CD4-positive, alpha-beta T cell (primary cell): ENCODE measurements around the gene PLCD3. TPM values are rescaled to one million over a fixed set of nuclear protein-coding genes. Genes with fewer than 3 reads are reported as not detected.

Experiments
- ATAC-seq: fragments of 200-7000 bp; cut with Tn5 transposase; one replicate; pipeline ENCODE4 v1.10.0; 2022; ENCODE audit warnings: mild to moderate bottlenecking; ENCODE audit not compliant: poor library complexity
- CTCF ChIA-PET: fragments of 350-600 bp; sonication (Branson Sonifier 250); formaldehyde crosslinking; loops from one replicate; lab custom pipeline; 2021; ENCODE audit warnings: antibody characterized with exemption, inconsistent platforms; lab: Charles Lee
- POLR2A ChIA-PET: fragments of 350-600 bp; sonication (Branson Sonifier 250); formaldehyde crosslinking; loops from one replicate; lab custom pipeline; 2021; ENCODE audit warnings: antibody characterized with exemption, inconsistent platforms; lab: Charles Lee
- DNase-seq, 14 experiments: peaks; one replicate each; pipeline ENCODE4 v3.0.0-alpha.2; 2013 to 2020; ENCODE audit warnings: mixed read lengths in 2 of 14
- H3K27ac ChIP-seq, 2 donors: one replicate each; pipeline versions ENCODE4 v1.5.1 to v1.7.0; 2013; ENCODE audit warnings: low read length in 2 of 2, low read depth in 1 of 2, mild to moderate bottlenecking in 1 of 2
- H3K27me3 ChIP-seq, 2 experiments: 1 replicate in 1 of 2; 2 replicates in 1 of 2; pipeline versions ENCODE4 v1.6.1 to v1.7.0; 2013; ENCODE audit warnings: low read length in 2 of 2, control low read depth in 1 of 2, mild to moderate bottlenecking in 1 of 2, moderate library complexity in 1 of 2; ENCODE audit not compliant: insufficient read depth in 2 of 2, control insufficient read depth in 1 of 2
- H3K36me3 ChIP-seq: one replicate; pipeline ENCODE4 v1.6.1; 2013; ENCODE audit warnings: low read length, control low read depth; ENCODE audit not compliant: insufficient read depth
- H3K4me1 ChIP-seq: one replicate; pipeline ENCODE4 v1.6.1; 2013; ENCODE audit warnings: low read length, control low read depth; ENCODE audit not compliant: insufficient read depth
- H3K4me3 ChIP-seq: one replicate; pipeline ENCODE4 v1.5.1; 2013; ENCODE audit warnings: mild to moderate bottlenecking, low read length, moderate library complexity
- H3K9me3 ChIP-seq, 2 experiments: 1 replicate in 1 of 2; 2 replicates in 1 of 2; pipeline versions ENCODE4 v1.6.1 to v1.7.0; 2013; ENCODE audit warnings: low read length in 2 of 2, mild to moderate bottlenecking in 2 of 2, control low read depth in 1 of 2, moderate library complexity in 1 of 2; ENCODE audit not compliant: control insufficient read depth in 1 of 2, insufficient read depth in 1 of 2
- H3K27ac Mint-ChIP-seq: one replicate; pipeline ENCODE4 v1.8.0; 2020; ENCODE audit warnings: mixed read lengths
- H3K27me3 Mint-ChIP-seq: one replicate; pipeline ENCODE4 v1.8.0; 2021; ENCODE audit warnings: mixed read lengths
- H3K36me3 Mint-ChIP-seq: one replicate; pipeline ENCODE4 v1.8.0; 2021; ENCODE audit warnings: low read depth, mixed read lengths
- H3K4me1 Mint-ChIP-seq: one replicate; pipeline ENCODE4 v1.8.0; 2021; ENCODE audit warnings: low read depth, mixed read lengths
- H3K4me3 Mint-ChIP-seq: one replicate; pipeline ENCODE4 v1.8.0; 2020; ENCODE audit warnings: mild to moderate bottlenecking, mixed read lengths
- H3K9me3 Mint-ChIP-seq: one replicate; pipeline ENCODE4 v1.8.0; 2020; ENCODE audit warnings: mixed read lengths
- intact Hi-C, 2 experiments: fragments of 100-400 bp; cut with DNase I in 1 of 2; cut with micrococcal nuclease in 1 of 2; formaldehyde crosslinking; loops; one replicate each; pipeline versions ENCODE4 v1.15.1 to v1.9.0; 2023 to 2025; cut with DNase I, micrococcal nuclease
- total RNA-seq, 174 experiments: library from RNA in 2 of 174; stranded (reverse) in 2 of 174; gene quantifications; one replicate each; pipeline ENCODE4 v1.2.3 and lab custom pipeline; 2021 to 2026
- TF ChIP-seq, protein P1 (sequence below): fragments of 200-600 bp; IDR thresholded peaks from one replicate; pipeline ENCODE4 v1.8.0; 2022; ENCODE audit warnings: antibody characterized with exemption, mild to moderate bottlenecking

The PLCD3 gene
- total RNA-seq, 2 experiments from 2014 or later, result 1.8 to 2.4 TPM

- Mint-ChIP-seq H3K27ac (no peak overlapping the region), H3K4me1 (peaks cover 17% of the 10 kb centered on the region), H3K36me3 (peaks cover 14% of the 10 kb centered on the region), H3K27me3 (no peaks in the 10 kb centered on the region), H3K9me3 (no peaks in the 10 kb centered on the region), H3K4me3 (no peak overlapping the region)
- intact Hi-C loops, result loop anchor here in 1 of 2 experiments (5.0 kb wide), 3 partner anchors 32 to 152 kb away; partner anchors contain the start of genes MAP3K14 and NMT1
- no peaks in the 10 kb centered on the region for H3K27me3 ChIP-seq
- H3K4me1 ChIP-seq, result peaks cover 14% of the 10 kb centered on the region
- no peak overlapping the region for H3K4me3 ChIP-seq
- ATAC-seq, result no peak
- no peaks in the 10 kb centered on the region for H3K36me3 ChIP-seq
- H3K9me3 ChIP-seq, result no peaks in the 10 kb centered on the region
- DNase-seq, result no peak
- ChIA-PET CTCF (interaction anchor here (1.2 to 6.8 kb wide), 3 partner anchors 14 to 33 kb away, joined by 3 to 108 read pairs (median 68); partner anchors contain the start of genes ACBD4 and HEXIM1), POLR2A (interaction anchor here (1.8 to 4.7 kb wide), 2 partner anchors 7 to 15 kb away, joined by 6 to 87 read pairs; no protein-coding TSS in a partner anchor)
- H3K27ac ChIP-seq, result no peak overlapping the region
- TF ChIP-seq, protein P1, sequence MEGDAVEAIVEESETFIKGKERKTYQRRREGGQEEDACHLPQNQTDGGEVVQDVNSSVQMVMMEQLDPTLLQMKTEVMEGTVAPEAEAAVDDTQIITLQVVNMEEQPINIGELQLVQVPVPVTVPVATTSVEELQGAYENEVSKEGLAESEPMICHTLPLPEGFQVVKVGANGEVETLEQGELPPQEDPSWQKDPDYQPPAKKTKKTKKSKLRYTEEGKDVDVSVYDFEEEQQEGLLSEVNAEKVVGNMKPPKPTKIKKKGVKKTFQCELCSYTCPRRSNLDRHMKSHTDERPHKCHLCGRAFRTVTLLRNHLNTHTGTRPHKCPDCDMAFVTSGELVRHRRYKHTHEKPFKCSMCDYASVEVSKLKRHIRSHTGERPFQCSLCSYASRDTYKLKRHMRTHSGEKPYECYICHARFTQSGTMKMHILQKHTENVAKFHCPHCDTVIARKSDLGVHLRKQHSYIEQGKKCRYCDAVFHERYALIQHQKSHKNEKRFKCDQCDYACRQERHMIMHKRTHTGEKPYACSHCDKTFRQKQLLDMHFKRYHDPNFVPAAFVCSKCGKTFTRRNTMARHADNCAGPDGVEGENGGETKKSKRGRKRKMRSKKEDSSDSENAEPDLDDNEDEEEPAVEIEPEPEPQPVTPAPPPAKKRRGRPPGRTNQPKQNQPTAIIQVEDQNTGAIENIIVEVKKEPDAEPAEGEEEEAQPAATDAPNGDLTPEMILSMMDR, result no peak
Observed at GRCh38 chr17:45164734-45165269, 32.5 kb upstream of the PLCD3 start.

GRCh38 chr17:45162025-45162687 lies 29.8 kb upstream of the PLCD3 start:
- Mint-ChIP-seq H3K9me3 (no peaks in the 10 kb centered on the region), H3K27ac (peak overlapping the region; percentile 94), H3K4me1 (peaks cover 35% of the 10 kb centered on the region), H3K36me3 (peaks cover 27% of the 10 kb centered on the region), H3K4me3 (peak overlapping the region; percentile 93), H3K27me3 (no peaks in the 10 kb centered on the region)
- peaks cover 26% of the 10 kb centered on the region for H3K4me1 ChIP-seq
- no peaks in the 10 kb centered on the region for H3K9me3 ChIP-seq
- H3K27ac ChIP-seq, result no peak overlapping the region
- ATAC-seq (no peak), DNase-seq (peak in 1 of 14 experiments; percentile 41)
- intact Hi-C loops, result loop anchor here in 1 of 2 experiments (5.0 kb wide), 3 partner anchors 35 to 155 kb away; partner anchors contain the start of genes MAP3K14 and NMT1
- H3K4me3 ChIP-seq, result peak overlapping the region; percentile 97
- H3K36me3 ChIP-seq, result no peaks in the 10 kb centered on the region
- POLR2A ChIA-PET, result interaction anchor here (0.6 to 5.6 kb wide), 21 partner anchors 9 to 1039 kb away, joined by 3 to 630 read pairs (median 11); partner anchors contain the start of genes ACBD4, FMNL1, HDAC5 and HEXIM1
- TF ChIP-seq, protein P1, result no peak
- H3K27me3 ChIP-seq, result no peaks in the 10 kb centered on the region
- CTCF ChIA-PET, result interaction anchor here (3.7 to 6.8 kb wide), 3 partner anchors 12 to 36 kb away, joined by 16 to 108 read pairs (median 68); partner anchors contain the start of genes ACBD4 and HEXIM1

DNA sequence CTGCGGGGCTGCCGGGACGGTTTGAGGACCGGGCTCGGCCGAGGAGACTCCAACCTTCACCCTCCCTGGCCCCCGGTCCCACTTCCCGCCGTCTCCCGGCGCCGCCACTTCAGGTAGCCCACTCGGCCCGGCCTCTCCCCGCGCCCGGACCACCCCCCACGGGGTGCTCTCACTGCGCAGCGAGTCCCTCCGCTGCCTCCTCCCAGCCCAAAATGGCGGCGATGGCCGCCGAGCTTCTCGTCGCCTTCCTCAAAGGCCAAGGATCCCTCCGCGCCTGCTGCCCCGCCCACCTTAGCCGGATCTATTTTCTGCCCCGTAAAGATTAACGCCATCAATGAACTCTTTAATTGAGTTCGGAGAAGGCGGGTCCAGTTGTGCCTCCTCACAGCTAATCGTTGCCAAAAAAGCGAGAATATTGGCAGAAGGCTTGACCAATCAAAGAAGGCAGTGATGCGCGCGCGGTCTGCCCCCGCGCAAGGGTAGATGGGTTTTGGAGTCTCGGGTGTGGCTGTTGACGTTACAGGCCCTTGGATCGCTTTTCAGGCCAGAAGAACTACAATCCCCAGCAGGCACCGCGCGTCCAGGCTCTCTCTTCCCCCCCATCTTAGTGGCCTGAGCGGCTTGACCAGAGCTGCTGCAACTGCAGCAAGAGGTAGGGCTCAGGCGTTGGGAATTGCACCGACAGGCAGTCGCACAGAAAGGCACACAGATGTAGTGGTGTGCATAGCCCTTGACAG lies 29.1 kb upstream of the PLCD3 start, which contains the start of gene HEXIM2:
Gene HEXIM2, plus strand, starts transcription at position 588 of the 737 bp plus-strand sequence. CDS start 919 bp downstream, outside the sequence.
- Histone ChIP-seq H3K4me1 (peaks cover 26% of the 10 kb centered on the region), H3K36me3 (no peaks in the 10 kb centered on the region), H3K4me3 (peak within 1 kb of the TSS; percentile 97), H3K9me3 (no peaks in the 10 kb centered on the region), H3K27me3 (no peaks in the 10 kb centered on the region), H3K27ac (peak within 1 kb of the TSS; percentile 98 to 99)
- Mint-ChIP-seq H3K27me3 (no peaks in the 10 kb centered on the region), H3K4me3 (peak within 1 kb of the TSS; percentile 93), H3K27ac (peak within 1 kb of the TSS; percentile 94), H3K36me3 (peaks cover 27% of the 10 kb centered on the region), H3K9me3 (no peaks in the 10 kb centered on the region), H3K4me1 (peaks cover 35% of the 10 kb centered on the region)
- POLR2A ChIA-PET, result interaction anchor here (0.6 to 5.6 kb wide), 24 partner anchors 10 to 1038 kb away, joined by 3 to 630 read pairs (median 5); partner anchors contain the start of genes ACBD4, FMNL1, HDAC5 and HEXIM1
- DNase-seq (peak; percentile 94 to 100 (median 98)), ATAC-seq (peak; percentile 93)
- TF ChIP-seq, protein P1, result no peak
- intact Hi-C loops, result loop anchor here (1.0 to 5.0 kb wide), 6 partner anchors 9 to 156 kb away; partner anchors contain the start of genes HEXIM1 (in 2 of the 2), ACBD4 (in 1 of the 2), MAP3K14 (in 1 of the 2) and NMT1 (in 1 of the 2)
- CTCF ChIA-PET, result interaction anchor here (1.4 to 6.8 kb wide), 5 partner anchors 11 to 57 kb away, joined by 3 to 108 read pairs (median 16); partner anchors contain the start of genes ACBD4 and HEXIM1
